NCI-H748 treated with DMSO at 0.1 percent for 48 hours (cell line): Measurements from ENCODE around the gene RGS7.
"Not testable (repeated sequence)": the region's sequence is repeated elsewhere in the genome, so short reads cannot be mapped to it uniquely, and the experiment has no call there.

Experiments used
- DNase-seq: peaks from one replicate; lab custom pipeline; 2025; lab: John Stamatoyannopoulos, UW

Gene RGS7

GRCh38 chr1:240909701-240910457 lies 447.1 kb downstream of the RGS7 start:
- DNase-seq: no peak

- DNase-seq: peak; percentile 9
These were observed 450.5 kb downstream of the RGS7 start for GRCh38 chr1:240906477-240906876.

GRCh38 chr1:240905225-240905765 lies 451.7 kb downstream of the RGS7 start:
- no peak for DNase-seq

GRCh38 chr1:240895424-240895823 lies 461.6 kb downstream of the RGS7 start:
- not testable (repeated sequence) for DNase-seq

GRCh38 chr1:240888787-240889048 lies 468.3 kb downstream of the RGS7 start:
- no peak for DNase-seq

- DNase-seq: peak; percentile 20
These were observed 468.8 kb downstream of the RGS7 start for GRCh38 chr1:240888039-240888786.

- no peak for DNase-seq
These were observed 473.5 kb downstream of the RGS7 start for GRCh38 chr1:240883490-240883889.

GRCh38 chr1:240882656-240883308 lies 474.2 kb downstream of the RGS7 start:
- DNase-seq: not testable (repeated sequence)

- DNase-seq: no peak
These were observed 478.4 kb downstream of the RGS7 start for GRCh38 chr1:240878631-240879030.

GRCh38 chr1:240877605-240878004 lies 479.4 kb downstream of the RGS7 start:
- no peak for DNase-seq

- DNase-seq: no peak
These were observed 480.9 kb downstream of the RGS7 start for GRCh38 chr1:240876071-240876470.

GRCh38 chr1:240869071-240869470 lies 487.9 kb downstream of the RGS7 start:
- DNase-seq: no peak

- no peak for DNase-seq
These were observed 490.3 kb downstream of the RGS7 start for GRCh38 chr1:240866724-240867123.

GRCh38 chr1:240860023-240860422 lies 497.0 kb downstream of the RGS7 start:
- DNase-seq: no peak

GRCh38 chr1:240854367-240854766 lies 502.6 kb downstream of the RGS7 start:
- no peak for DNase-seq

- no peak for DNase-seq
These were observed 509.7 kb downstream of the RGS7 start for GRCh38 chr1:240847325-240847724.

GRCh38 chr1:240844486-240844885 lies 512.5 kb downstream of the RGS7 start:
- DNase-seq: no peak

GRCh38 chr1:240843798-240844197 lies 513.2 kb downstream of the RGS7 start:
- no peak for DNase-seq

GRCh38 chr1:240836271-240836670 lies 520.7 kb downstream of the RGS7 start:
- no peak for DNase-seq

GRCh38 chr1:240835291-240835690 lies 521.7 kb downstream of the RGS7 start:
- DNase-seq: no peak

GRCh38 chr1:240833075-240833474 lies 523.9 kb downstream of the RGS7 start:
- no peak for DNase-seq

GRCh38 chr1:240831922-240832321 lies 525.1 kb downstream of the RGS7 start:
- DNase-seq: no peak

- DNase-seq: no peak
These were observed 525.8 kb downstream of the RGS7 start for GRCh38 chr1:240831191-240831631.
